Mesothelial cell of epicardium (in vitro differentiated cells): ENCODE results near the gene FAM50B. TPM values are rescaled to one million over a fixed set of nuclear protein-coding genes. Genes with fewer than 3 reads are reported as not detected.

Source experiments
- DNase-seq, 2 experiments: peaks; one replicate each; pipeline ENCODE4 v3.0.0; 2021; ENCODE audit warnings: low spot score in 2 of 2; ENCODE audit not compliant: unreplicated experiment in 2 of 2
- H3K27ac Mint-ChIP-seq: 2 replicates; pipeline ENCODE4 v1.8.0; 2021; ENCODE audit warnings: mixed read lengths
- H3K27me3 Mint-ChIP-seq: 2 replicates; pipeline ENCODE4 v1.8.0; 2021; ENCODE audit warnings: low read depth, mixed read lengths
- H3K36me3 Mint-ChIP-seq: 2 replicates; pipeline ENCODE4 v1.8.0; 2021; ENCODE audit warnings: mixed read lengths
- H3K4me1 Mint-ChIP-seq: 2 replicates; pipeline ENCODE4 v1.8.0; 2021; ENCODE audit warnings: mixed read lengths
- H3K4me3 Mint-ChIP-seq: 2 replicates; pipeline ENCODE4 v1.8.0; 2021; ENCODE audit warnings: mild to moderate bottlenecking, moderate library complexity, mixed read lengths
- H3K9me3 Mint-ChIP-seq: 2 replicates; pipeline ENCODE4 v1.8.0; 2021; ENCODE audit warnings: mixed read lengths
- total RNA-seq: library from RNA; stranded (reverse); gene quantifications from 3 replicates; pipeline ENCODE4 v1.2.1, GENCODE V29; 2021
- TF ChIP-seq, protein P1 (sequence below): fragments of 200-600 bp; sonication (generic); IDR thresholded peaks from one replicate; pipeline ENCODE4 v1.5.0; 2021; ENCODE audit warnings: antibody characterized with exemption; ENCODE audit not compliant: unreplicated experiment

The FAM50B gene
- total RNA-seq, 1 donor from 2014 or later: 7.0 TPM

DNA sequence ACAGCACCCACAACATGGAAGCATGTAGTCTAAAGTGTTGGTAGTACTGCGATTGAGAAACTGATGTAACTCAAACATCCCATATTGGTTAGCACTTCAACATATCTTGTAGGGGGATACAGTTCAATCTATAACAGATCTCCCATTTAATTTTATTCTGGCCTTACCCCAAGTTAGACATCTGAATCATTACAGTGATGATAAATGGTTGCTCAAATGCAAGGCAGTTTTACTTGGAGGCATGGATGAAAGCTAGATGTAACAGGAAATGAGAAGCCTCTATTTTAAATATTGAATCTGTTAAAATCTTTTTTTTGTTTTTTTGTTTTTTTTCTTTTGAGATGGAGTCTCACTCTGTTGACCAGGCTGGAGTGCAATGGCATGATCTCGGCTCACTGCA is 44.2 kb upstream of the FAM50B start:
- peak overlapping the region; percentile 99 for H3K27ac Mint-ChIP-seq
- no peaks in the 10 kb centered on the region for H3K9me3 Mint-ChIP-seq
- no peak overlapping the region for H3K4me3 Mint-ChIP-seq
- TF ChIP-seq, protein P1, sequence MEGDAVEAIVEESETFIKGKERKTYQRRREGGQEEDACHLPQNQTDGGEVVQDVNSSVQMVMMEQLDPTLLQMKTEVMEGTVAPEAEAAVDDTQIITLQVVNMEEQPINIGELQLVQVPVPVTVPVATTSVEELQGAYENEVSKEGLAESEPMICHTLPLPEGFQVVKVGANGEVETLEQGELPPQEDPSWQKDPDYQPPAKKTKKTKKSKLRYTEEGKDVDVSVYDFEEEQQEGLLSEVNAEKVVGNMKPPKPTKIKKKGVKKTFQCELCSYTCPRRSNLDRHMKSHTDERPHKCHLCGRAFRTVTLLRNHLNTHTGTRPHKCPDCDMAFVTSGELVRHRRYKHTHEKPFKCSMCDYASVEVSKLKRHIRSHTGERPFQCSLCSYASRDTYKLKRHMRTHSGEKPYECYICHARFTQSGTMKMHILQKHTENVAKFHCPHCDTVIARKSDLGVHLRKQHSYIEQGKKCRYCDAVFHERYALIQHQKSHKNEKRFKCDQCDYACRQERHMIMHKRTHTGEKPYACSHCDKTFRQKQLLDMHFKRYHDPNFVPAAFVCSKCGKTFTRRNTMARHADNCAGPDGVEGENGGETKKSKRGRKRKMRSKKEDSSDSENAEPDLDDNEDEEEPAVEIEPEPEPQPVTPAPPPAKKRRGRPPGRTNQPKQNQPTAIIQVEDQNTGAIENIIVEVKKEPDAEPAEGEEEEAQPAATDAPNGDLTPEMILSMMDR: no peak
- no peak for DNase-seq
- no peaks in the 10 kb centered on the region for H3K27me3 Mint-ChIP-seq
- H3K4me1 Mint-ChIP-seq: peaks cover 26% of the 10 kb centered on the region
- no peaks in the 10 kb centered on the region for H3K36me3 Mint-ChIP-seq

DNA sequence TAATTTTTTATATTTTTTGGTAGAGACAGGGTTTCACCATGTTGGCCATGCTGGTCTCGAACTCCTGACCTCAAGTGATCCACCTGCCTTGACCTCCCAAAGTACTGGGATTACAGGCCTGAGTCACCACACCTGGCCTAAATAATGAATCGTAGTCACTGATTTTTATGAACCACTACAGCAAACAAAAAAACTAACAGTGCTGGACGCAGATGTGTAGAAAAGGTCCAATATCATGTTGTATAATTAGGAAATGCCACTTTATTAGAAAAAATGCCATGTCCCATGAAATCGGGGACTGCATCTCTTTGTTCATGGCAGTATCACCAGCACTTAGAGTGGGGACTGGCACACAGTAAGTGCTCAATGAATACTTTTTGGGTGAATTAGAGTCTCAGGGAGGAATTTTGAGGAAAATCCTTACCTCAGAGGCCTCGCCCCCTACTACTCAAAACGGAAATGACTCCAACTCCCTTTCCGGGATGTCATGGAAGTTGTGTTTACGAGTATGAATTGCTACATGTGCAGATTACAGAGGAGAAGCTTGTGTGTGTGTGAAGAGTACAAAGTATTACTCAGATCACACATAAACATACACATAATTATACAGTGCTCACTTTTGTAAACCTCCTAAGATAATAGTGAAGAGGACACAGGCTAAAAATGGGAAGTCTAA is 43.6 kb upstream of the FAM50B start:
- Mint-ChIP-seq H3K27me3 (no peaks in the 10 kb centered on the region), H3K9me3 (no peaks in the 10 kb centered on the region), H3K36me3 (no peaks in the 10 kb centered on the region), H3K4me1 (peaks cover 25% of the 10 kb centered on the region), H3K4me3 (no peak overlapping the region), H3K27ac (no peak overlapping the region)
- TF ChIP-seq, protein P1: no peak
- no peak for DNase-seq

DNA sequence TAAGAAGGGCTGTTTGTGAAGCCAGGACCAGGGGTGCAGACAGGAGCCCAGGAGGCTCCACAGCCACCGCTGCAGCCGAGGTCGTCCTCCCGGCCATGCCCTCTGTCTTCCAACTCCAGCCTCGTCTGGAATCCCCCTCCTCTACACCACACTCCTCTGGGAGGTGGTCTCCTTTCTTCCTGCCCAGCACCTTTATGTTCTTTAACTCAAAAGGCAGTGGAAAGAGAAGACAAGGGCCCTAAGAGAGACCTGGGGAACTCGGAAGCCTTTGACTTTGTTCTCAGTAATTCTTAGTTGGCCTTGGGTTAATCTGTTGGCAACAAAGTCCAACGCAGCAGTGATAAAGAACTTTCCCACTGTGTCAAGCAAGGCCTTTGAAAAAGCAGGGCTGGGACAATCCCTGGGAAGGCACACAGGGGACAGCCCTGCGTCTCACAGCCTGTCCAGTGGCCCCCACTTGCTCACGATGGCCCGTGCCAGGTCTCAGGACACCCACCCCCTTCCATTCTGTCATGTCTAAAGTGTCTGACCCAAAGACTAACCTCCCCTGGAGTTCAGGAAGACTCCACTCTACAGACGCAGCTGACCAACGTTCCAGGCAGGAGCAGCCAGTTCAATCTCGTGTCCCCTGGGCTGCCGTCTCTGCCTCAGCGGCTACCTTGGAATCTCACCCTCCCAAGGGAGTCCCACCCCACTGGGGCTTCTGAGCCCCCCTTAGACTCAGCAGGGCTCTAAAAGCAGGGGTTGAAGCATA is 42.8 kb upstream of the FAM50B start:
- Mint-ChIP-seq H3K27me3 (no peaks in the 10 kb centered on the region), H3K9me3 (no peaks in the 10 kb centered on the region), H3K36me3 (no peaks in the 10 kb centered on the region), H3K4me3 (no peak overlapping the region), H3K4me1 (peaks cover 20% of the 10 kb centered on the region), H3K27ac (peak overlapping the region; percentile 25)
- TF ChIP-seq, protein P1: no peak
- DNase-seq: no peak

DNA sequence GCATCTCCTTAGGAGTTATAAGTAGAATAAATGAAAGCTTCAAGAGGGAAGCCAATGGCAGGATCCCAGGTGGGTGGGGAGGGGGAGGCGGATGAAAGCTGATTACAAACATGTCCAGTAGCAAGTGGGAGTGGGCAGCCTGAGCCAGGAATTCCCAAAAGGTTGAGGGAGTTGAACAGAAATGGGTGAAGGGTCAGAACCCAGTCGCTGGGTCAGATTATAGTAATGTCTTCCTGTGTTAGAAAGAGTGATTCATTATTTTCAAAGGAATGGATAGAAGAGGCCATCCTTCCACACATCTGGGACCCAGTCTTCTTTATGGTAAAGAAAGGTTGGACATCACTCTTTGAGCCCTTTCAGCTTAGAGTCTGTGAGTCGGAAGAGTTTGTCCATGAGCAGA is 41.0 kb upstream of the FAM50B start:
- Mint-ChIP-seq H3K9me3 (no peaks in the 10 kb centered on the region), H3K36me3 (no peaks in the 10 kb centered on the region), H3K4me3 (no peak overlapping the region), H3K27ac (peak overlapping the region; percentile 34), H3K4me1 (peaks cover 19% of the 10 kb centered on the region), H3K27me3 (no peaks in the 10 kb centered on the region)
- no peak for DNase-seq
- TF ChIP-seq, protein P1: no peak

GRCh38 chr6:3808759-3809514 is 40.2 kb upstream of the FAM50B start:
- Mint-ChIP-seq H3K4me1 (peaks cover 13% of the 10 kb centered on the region), H3K27ac (peak overlapping the region; percentile 34)
- TF ChIP-seq, protein P1: no peak

More at GRCh38 chr6:3808759-3809514, 40.2 kb upstream of the FAM50B start:
- H3K4me3 Mint-ChIP-seq: no peak overlapping the region
- no peak for DNase-seq
- no peaks in the 10 kb centered on the region for H3K27me3 Mint-ChIP-seq
- H3K36me3 Mint-ChIP-seq: no peaks in the 10 kb centered on the region
- no peaks in the 10 kb centered on the region for H3K9me3 Mint-ChIP-seq
